H1 (cell line): Measurements from ENCODE around the gene SPATS2L. TPM values are rescaled to one million over a fixed set of nuclear protein-coding genes. Genes with fewer than 3 reads are reported as not detected.

ENCODE experiments used
- CTCF ChIA-PET: fragments of 300-600 bp; sonication (Branson Sonifier 250); formaldehyde crosslinking; loops from one replicate; lab custom pipeline; 2021; ENCODE audit not compliant: partially characterized antibody; lab: Charles Lee
- POLR2A ChIA-PET: fragments of 300-600 bp; sonication (Branson Sonifier 250); formaldehyde crosslinking; loops from one replicate; lab custom pipeline; 2021; ENCODE audit warnings: inconsistent platforms; ENCODE audit not compliant: partially characterized antibody; lab: Charles Lee
- DNase-seq, 2 experiments: peaks; one replicate each; pipeline versions ENCODE4 v3.0.0 to v3.0.0-alpha.2; 2010 to 2022; ENCODE audit warnings: low spot score in 2 of 2, low read depth in 1 of 2, mixed read lengths in 1 of 2
- FAIRE-seq: peaks from 2 replicates; lab custom pipeline; 2011; peaks lifted over from hg19 to GRCh38; lab: Jason Lieb, UNC
- H2AFZ ChIP-seq: 2 replicates; pipeline ENCODE4 v1.8.1; 2012; ENCODE audit warnings: low read length, inconsistent platforms
- H2AK5ac ChIP-seq: 2 replicates; pipeline ENCODE4 v1.6.1; 2013; ENCODE audit warnings: low read depth, low read length
- H2BK120ac ChIP-seq: replicated peaks from 2 replicates; pipeline ENCODE3; 2013; ENCODE audit warnings: low read depth, low read length, inconsistent platforms
- H2BK12ac ChIP-seq: 2 replicates; pipeline ENCODE4 v1.6.1; 2013; ENCODE audit warnings: low read depth, low read length
- H2BK15ac ChIP-seq: 2 replicates; pipeline ENCODE4 v1.6.1; 2013; ENCODE audit warnings: low read length
- H2BK20ac ChIP-seq: 2 replicates; pipeline ENCODE4 v1.6.1; 2013; ENCODE audit warnings: low read length
- H2BK5ac ChIP-seq: 2 replicates; pipeline ENCODE4 v1.6.1; 2013; ENCODE audit warnings: low read depth, low read length
- H3K14ac ChIP-seq: 2 replicates; pipeline ENCODE4 v1.6.1; 2013; ENCODE audit warnings: inconsistent platforms; ENCODE audit not compliant: insufficient read length
- H3K18ac ChIP-seq: 2 replicates; pipeline ENCODE4 v1.6.1; 2013; ENCODE audit warnings: low read length; ENCODE audit errors: extremely low read depth
- H3K23ac ChIP-seq: 2 replicates; pipeline ENCODE4 v1.6.1; 2013; ENCODE audit warnings: inconsistent platforms; ENCODE audit not compliant: insufficient read length
- H3K23me2 ChIP-seq: 2 replicates; pipeline ENCODE4 v1.6.1; 2013; ENCODE audit warnings: low read depth, low read length
- H3K27ac ChIP-seq: 2 replicates; pipeline ENCODE4 v1.6.1; 2011; ENCODE audit warnings: low read depth, low read length, inconsistent platforms
- H3K27me3 ChIP-seq, 4 experiments: replicated peaks in 1 of 4; 1 replicate in 1 of 4; 2 replicates in 3 of 4; pipeline versions ENCODE4 v1.6.1 to v1.8.1; 2011 to 2013; ENCODE audit warnings: low read length in 3 of 4, mild to moderate bottlenecking in 3 of 4, inconsistent platforms in 2 of 4, mixed read lengths in 2 of 4, moderate library complexity in 1 of 4; ENCODE audit not compliant: control insufficient read depth in 3 of 4, insufficient read depth in 3 of 4; ENCODE audit errors: extremely low read depth in 1 of 4
- H3K36me3 ChIP-seq, 4 experiments: 2 replicates each; pipeline versions ENCODE4 v1.6.1 to v1.8.1; 2011 to 2013; ENCODE audit warnings: mild to moderate bottlenecking in 4 of 4, low read length in 3 of 4, moderate library complexity in 2 of 4, control low read depth in 1 of 4, inconsistent platforms in 1 of 4; ENCODE audit not compliant: insufficient read depth in 4 of 4, control insufficient read depth in 2 of 4
- H3K4ac ChIP-seq: replicated peaks from 2 replicates; pipeline ENCODE3; 2013; ENCODE audit warnings: low read length, low read depth, mixed read lengths, inconsistent platforms; ENCODE audit not compliant: insufficient read length
- H3K4me1 ChIP-seq, 4 experiments: replicated peaks in 1 of 4; 1 replicate in 1 of 4; 2 replicates in 3 of 4; pipeline versions ENCODE4 v1.6.1 to v1.8.1; 2011 to 2013; ENCODE audit warnings: low read length in 3 of 4, inconsistent platforms in 2 of 4, mixed read lengths in 1 of 4; ENCODE audit not compliant: insufficient read depth in 4 of 4, control insufficient read depth in 3 of 4
- H3K4me2 ChIP-seq, 2 experiments: 2 replicates each; pipeline versions ENCODE4 v1.6.1 to v1.8.1; 2011 to 2013; ENCODE audit warnings: low read depth in 2 of 2, low read length in 2 of 2, control low read depth in 1 of 2, inconsistent platforms in 1 of 2, mild to moderate bottlenecking in 1 of 2; ENCODE audit not compliant: insufficient read depth in 1 of 2
- H3K4me3 ChIP-seq, 4 experiments: fragments of 200-600, 300-600 bp in 1 of 4; sonication (generic), shearing (Covaris generic), sonication (Bioruptor Twin) in 1 of 4; 2 replicates each; pipeline versions ENCODE4 v1.5.1 to v1.8.1; 2011 to 2016; ENCODE audit warnings: low read length in 4 of 4, low read depth in 3 of 4, control low read depth in 2 of 4, inconsistent platforms in 2 of 4, mild to moderate bottlenecking in 2 of 4, mixed read lengths in 1 of 4, moderate library complexity in 1 of 4; ENCODE audit not compliant: insufficient read depth in 2 of 4; ENCODE audit errors: extremely low read depth in 1 of 4
- H3K56ac ChIP-seq: replicated peaks from 2 replicates; pipeline ENCODE3; 2013; ENCODE audit warnings: low read depth, mild to moderate bottlenecking, mixed read lengths, low read length, inconsistent platforms; ENCODE audit not compliant: insufficient read length
- H3K79me1 ChIP-seq: 2 replicates; pipeline ENCODE4 v1.6.1; 2013; ENCODE audit warnings: low read depth, low read length, control low read depth
- H3K79me2 ChIP-seq, 2 experiments: 2 replicates each; pipeline versions ENCODE4 v1.6.1 to v1.8.1; 2012 to 2013; ENCODE audit warnings: low read length in 2 of 2, mild to moderate bottlenecking in 2 of 2, inconsistent platforms in 1 of 2; ENCODE audit not compliant: insufficient read depth in 2 of 2, control insufficient read depth in 1 of 2
- H3K9ac ChIP-seq, 4 experiments: replicated peaks in 1 of 4; 1 replicate in 1 of 4; 2 replicates in 3 of 4; pipeline versions ENCODE4 v1.6.1 to v1.8.1; 2011 to 2013; ENCODE audit warnings: low read depth in 3 of 4, low read length in 3 of 4, control low read depth in 2 of 4, mild to moderate bottlenecking in 2 of 4, moderate library complexity in 2 of 4, inconsistent platforms in 1 of 4; ENCODE audit errors: extremely low read depth in 1 of 4
- H3K9me3 ChIP-seq, 2 experiments: 2 replicates each; pipeline versions ENCODE4 v1.6.1 to v1.8.1; 2012 to 2013; ENCODE audit warnings: mild to moderate bottlenecking in 2 of 2, moderate library complexity in 2 of 2, control low read depth in 1 of 2, inconsistent platforms in 1 of 2, low read depth in 1 of 2, low read length in 1 of 2, mixed read lengths in 1 of 2; ENCODE audit not compliant: insufficient read depth in 2 of 2
- H4K20me1 ChIP-seq, 2 experiments: replicated peaks in 1 of 2; 2 replicates each; pipeline versions ENCODE3 to v1.8.1; 2011 to 2013; ENCODE audit warnings: inconsistent platforms in 2 of 2, low read length in 2 of 2, mild to moderate bottlenecking in 1 of 2; ENCODE audit not compliant: insufficient read depth in 2 of 2, control insufficient read depth in 1 of 2
- H4K5ac ChIP-seq: 2 replicates; pipeline ENCODE4 v1.6.1; 2013; ENCODE audit warnings: low read length, low read depth, mixed read lengths, inconsistent platforms; ENCODE audit not compliant: insufficient read length
- H4K8ac ChIP-seq: 2 replicates; pipeline ENCODE4 v1.8.0; 2013; ENCODE audit warnings: mild to moderate bottlenecking, moderate library complexity, low read length, inconsistent platforms; ENCODE audit not compliant: insufficient read depth; ENCODE audit errors: extremely low read depth
- H4K91ac ChIP-seq: replicated peaks from 2 replicates; pipeline ENCODE3; 2013; ENCODE audit warnings: low read length, mixed read lengths, inconsistent platforms; ENCODE audit not compliant: insufficient read length
- BACH1 ChIP-seq: IDR thresholded peaks from 2 replicates; pipeline ENCODE4 v1.6.1; 2012; ENCODE audit warnings: low read length, improper control_type of control experiment
- GTF2F1 ChIP-seq: IDR thresholded peaks from 2 replicates; pipeline ENCODE4 v1.6.1; 2012; ENCODE audit warnings: low read depth, low read length, improper control_type of control experiment, borderline replicate concordance
- JUND ChIP-seq: IDR thresholded peaks from 2 replicates; pipeline ENCODE4 v1.6.1; 2011; ENCODE audit warnings: mild to moderate bottlenecking, improper control_type of control experiment, low read length
- NANOG ChIP-seq: IDR thresholded peaks from 2 replicates; pipeline ENCODE4 v1.6.1; 2011; ENCODE audit warnings: low read length, low read depth, mild to moderate bottlenecking, inconsistent platforms; ENCODE audit not compliant: insufficient read depth, poor library complexity, severe bottlenecking
- POLR2AphosphoS5 ChIP-seq: IDR thresholded peaks from 2 replicates; pipeline ENCODE4 v1.6.1; 2011; ENCODE audit warnings: low read depth, low read length
- SIN3A ChIP-seq, 2 experiments: IDR thresholded peaks in 1 of 2; conservative IDR thresholded peaks in 1 of 2; 2 replicates each; pipeline ENCODE4 v1.6.1; 2011 to 2012; ENCODE audit warnings: low read length in 2 of 2, improper control_type of control experiment in 1 of 2, low read depth in 1 of 2, mild to moderate bottlenecking in 1 of 2
- SP1 ChIP-seq: IDR thresholded peaks from 2 replicates; pipeline ENCODE4 v1.6.1; 2011; ENCODE audit warnings: low read depth, low read length
- TBP ChIP-seq: IDR thresholded peaks from 2 replicates; pipeline ENCODE4 v1.6.1; 2011; ENCODE audit warnings: low read depth, low read length, improper control_type of control experiment
- TEAD4 ChIP-seq: IDR thresholded peaks from 2 replicates; pipeline ENCODE4 v1.6.1; 2012; ENCODE audit warnings: low read depth, low read length, inconsistent platforms, mixed read lengths
- ZNF274 ChIP-seq: IDR thresholded peaks from 2 replicates; pipeline ENCODE4 v1.7.0; 2012; ENCODE audit warnings: low read length, borderline replicate concordance; ENCODE audit errors: extremely low read depth
- WGBS, 2 experiments: shearing (Covaris generic) in 1 of 2; methylation state at CpG; one replicate each; pipeline versions ENCODE4 v1.1.6 to v1.1.7; 2013 to 2015; ENCODE audit warnings: low lambda C conversion rate in 2 of 2, mixed read lengths in 2 of 2, inconsistent platforms in 1 of 2, low coverage in 1 of 2, missing lambda C conversion rate in 1 of 2; ENCODE audit not compliant: insufficient replicate concordance in 2 of 2, insufficient coverage in 1 of 2, insufficient read length in 1 of 2; ENCODE audit errors: extremely low coverage in 1 of 2, missing lambda C conversion rate in 1 of 2; 5-methylcytosine and 5-hydroxymethylcytosine counted together
- polyA plus RNA-seq, 7 experiments: library from polyadenylated mRNA; depleted of rRNA in 3 of 7; stranded (reverse) in 5 of 7; unstranded in 2 of 7; fragments of >200 nt in 5 of 7; fragments of 200-250 nt in 2 of 7; gene quantifications; 1 replicate in 5 of 7; 2 replicates in 1 of 7; 4 replicates in 1 of 7; pipeline versions ENCODE4 v1.2.1 to v1.2.3, GENCODE V29; 2011 to 2013; ENCODE audit warnings: missing spikeins in 2 of 7, mixed read lengths in 2 of 7
- total RNA-seq: library from RNA; stranded (reverse); fragmentation: NEBNext Ultra II Directional; extraction: Animal tissue kit (Norgen Biotek cat#: 25700); gene quantifications from 2 replicates; pipeline ENCODE4 v1.2.1, GENCODE V29; 2021
- TF ChIP-seq, protein P1 (sequence below): IDR thresholded peaks from 2 replicates; pipeline ENCODE4 v1.6.1; 2012; ENCODE audit warnings: low read length, inconsistent platforms
- TF ChIP-seq, protein P2 (sequence below): IDR thresholded peaks from 2 replicates; pipeline ENCODE4 v1.6.1; 2012; ENCODE audit warnings: inconsistent platforms

Gene SPATS2L
- total and polyA plus RNA-seq, 2 of the 8 experiments (the other 6 are each of a cell fraction or from before 2014, with no cell fraction given) = 67.3 to 189 TPM

DNA sequence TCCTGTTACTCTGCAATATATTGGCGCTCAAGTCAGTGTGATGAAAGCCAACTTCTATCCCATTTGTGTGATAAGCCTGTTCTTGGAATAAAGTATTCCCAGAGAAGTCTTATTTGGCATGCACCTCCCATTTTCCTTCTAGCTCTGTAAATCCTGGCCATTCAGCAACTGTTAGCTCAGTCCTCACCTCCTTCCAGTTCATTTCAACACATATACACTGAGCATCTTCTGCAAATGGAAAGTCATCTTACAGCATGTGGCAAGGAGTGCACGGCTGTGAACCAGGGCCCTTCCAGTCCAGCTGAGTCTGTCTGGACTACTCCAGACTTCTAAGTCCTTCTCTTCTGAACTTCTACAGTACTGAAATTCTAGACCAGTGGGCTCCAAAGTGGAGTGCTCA, 53.1 kb downstream of the SPATS2L start:
- Histone ChIP-seq H3K79me1 (peaks cover 3% of the 10 kb centered on the region; the same call in 1 of the 2 replicates), H4K5ac (no peak overlapping the region), H4K91ac (peak overlapping the region; percentile 20), H3K4ac (no peak overlapping the region), H2BK120ac (peak overlapping the region; percentile 9), H2BK12ac (no peak overlapping the region), H3K27ac (no peak overlapping the region), H3K4me3 (no peak overlapping the region), H3K9ac (no peak overlapping the region), H3K23ac (no peak overlapping the region), H2BK5ac (no peak overlapping the region), H2BK15ac (no peak overlapping the region), H3K4me1 (peaks cover 10 to 38% (median 30%) of the 10 kb centered on the region in 4 experiments; a peak in 5 of 7 replicates), H2BK20ac (no peak overlapping the region), H2AFZ (no peak overlapping the region), H3K18ac (no peak overlapping the region; the same call in 1 of the 2 replicates), H2AK5ac (no peak overlapping the region), H3K23me2 (no peaks in the 10 kb centered on the region; the same call in 1 of the 2 replicates), H3K14ac (no peak overlapping the region), H4K8ac (no peak overlapping the region), H3K79me2 (peaks cover 0 to 99% of the 10 kb centered on the region in 2 experiments; a peak in 3 of 4 replicates), H4K20me1 (no peaks in the 10 kb centered on the region), H3K4me2 (peak overlapping the region in 1 of 2 experiments; percentile 33; a peak in 2 of 4 replicates), H3K56ac (no peak overlapping the region), H3K9me3 (no peaks in the 10 kb centered on the region), H3K36me3 (no peaks in the 10 kb centered on the region), H3K27me3 (no peaks in the 10 kb centered on the region)
- ChIA-PET CTCF (interaction anchor here (1.5 to 2.3 kb wide), 3 partner anchors 15 to 375 kb away, joined by 3 to 6 read pairs (median 5); no protein-coding TSS in a partner anchor), POLR2A (interaction anchor here (0.7 to 1.6 kb wide), 6 partner anchors 9 to 53 kb away, joined by 3 to 6 read pairs (median 4); partner anchors contain the start of gene SPATS2L)
- WGBS, 2 experiments = 83% methylated on average over 2 of the region's 2 CpGs; no CpG with 5 or more reads in 1 of the 2 experiments
- DNase-seq (no peak), FAIRE-seq (no peak)
- TF ChIP-seq POLR2AphosphoS5 (no peak), TEAD4 (no peak), BACH1 (no peak), ZNF274 (no peak), JUND (no peak), GTF2F1 (no peak), SP1 (no peak), SIN3A (conservative IDR thresholded peaks at IDR 0.05 in 1 of 2, IDR thresholded peaks at IDR 0.05 in 1 of 2; ENCODE audit: low read depth in 1 of 2, low read length in 2 of 2) (no peak), TBP (no peak), NANOG (no peak)
- TF ChIP-seq, protein P1, sequence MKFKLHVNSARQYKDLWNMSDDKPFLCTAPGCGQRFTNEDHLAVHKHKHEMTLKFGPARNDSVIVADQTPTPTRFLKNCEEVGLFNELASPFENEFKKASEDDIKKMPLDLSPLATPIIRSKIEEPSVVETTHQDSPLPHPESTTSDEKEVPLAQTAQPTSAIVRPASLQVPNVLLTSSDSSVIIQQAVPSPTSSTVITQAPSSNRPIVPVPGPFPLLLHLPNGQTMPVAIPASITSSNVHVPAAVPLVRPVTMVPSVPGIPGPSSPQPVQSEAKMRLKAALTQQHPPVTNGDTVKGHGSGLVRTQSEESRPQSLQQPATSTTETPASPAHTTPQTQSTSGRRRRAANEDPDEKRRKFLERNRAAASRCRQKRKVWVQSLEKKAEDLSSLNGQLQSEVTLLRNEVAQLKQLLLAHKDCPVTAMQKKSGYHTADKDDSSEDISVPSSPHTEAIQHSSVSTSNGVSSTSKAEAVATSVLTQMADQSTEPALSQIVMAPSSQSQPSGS = no peak
- TF ChIP-seq, protein P2, sequence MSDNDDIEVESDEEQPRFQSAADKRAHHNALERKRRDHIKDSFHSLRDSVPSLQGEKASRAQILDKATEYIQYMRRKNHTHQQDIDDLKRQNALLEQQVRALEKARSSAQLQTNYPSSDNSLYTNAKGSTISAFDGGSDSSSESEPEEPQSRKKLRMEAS = no peak
